ENCODE results near the gene ZRSR2. TPM values are rescaled to one million over a fixed set of nuclear protein-coding genes. Genes with fewer than 3 reads are reported as not detected.

The ZRSR2 gene
- total RNA-seq, 1 experiment from 2014 or later, result 3.0 TPM

- intact Hi-C loops (cut with micrococcal nuclease; ENCODE audit: unreplicated experiment), result no loop called here
- no TSS peak for BruUV-seq (replicated peaks)
- in situ Hi-C loops (cut with HindIII; ENCODE audit: low pct_unique_long_range_greater_than_20kb, low sequenced_read_pairs), result no loop called here
- Histone ChIP-seq H3K27ac (ENCODE audit: low read length) (no peak overlapping the region), H3K9me3 (ENCODE audit: control insufficient read depth, insufficient read depth, low read depth, low read length) (no peaks in the 10 kb centered on the region), H3K4me3 (ENCODE audit: low read depth in 2 of 2, low read length in 2 of 2) (no peak overlapping the region), H3K36me3 (ENCODE audit: control insufficient read depth, insufficient read depth, low read length) (no peaks in the 10 kb centered on the region; the same call in 1 of the 2 replicates), H3K27me3 (ENCODE audit: control insufficient read depth, insufficient read depth, low read length) (no peaks in the 10 kb centered on the region), H3K4me1 (ENCODE audit: control insufficient read depth, insufficient read depth, low read length) (no peaks in the 10 kb centered on the region)
- POLR2A ChIA-PET, result no interaction called here
- ATAC-seq (no peak), DNase-seq (ENCODE audit: low read depth, low spot score) (no peak)
- TF ChIP-seq POLR2AphosphoS5 (IDR thresholded peaks at IDR 0.05; ENCODE audit: low read depth, low read length) (no peak), SIN3A (IDR thresholded peaks at IDR 0.05; ENCODE audit: borderline replicate concordance, insufficient read depth, low read depth, low read length) (no peak), TCF7L2 (IDR thresholded peaks at IDR 0.05; ENCODE audit: low read depth, low read length) (no peak)
- TF ChIP-seq, protein P1, sequence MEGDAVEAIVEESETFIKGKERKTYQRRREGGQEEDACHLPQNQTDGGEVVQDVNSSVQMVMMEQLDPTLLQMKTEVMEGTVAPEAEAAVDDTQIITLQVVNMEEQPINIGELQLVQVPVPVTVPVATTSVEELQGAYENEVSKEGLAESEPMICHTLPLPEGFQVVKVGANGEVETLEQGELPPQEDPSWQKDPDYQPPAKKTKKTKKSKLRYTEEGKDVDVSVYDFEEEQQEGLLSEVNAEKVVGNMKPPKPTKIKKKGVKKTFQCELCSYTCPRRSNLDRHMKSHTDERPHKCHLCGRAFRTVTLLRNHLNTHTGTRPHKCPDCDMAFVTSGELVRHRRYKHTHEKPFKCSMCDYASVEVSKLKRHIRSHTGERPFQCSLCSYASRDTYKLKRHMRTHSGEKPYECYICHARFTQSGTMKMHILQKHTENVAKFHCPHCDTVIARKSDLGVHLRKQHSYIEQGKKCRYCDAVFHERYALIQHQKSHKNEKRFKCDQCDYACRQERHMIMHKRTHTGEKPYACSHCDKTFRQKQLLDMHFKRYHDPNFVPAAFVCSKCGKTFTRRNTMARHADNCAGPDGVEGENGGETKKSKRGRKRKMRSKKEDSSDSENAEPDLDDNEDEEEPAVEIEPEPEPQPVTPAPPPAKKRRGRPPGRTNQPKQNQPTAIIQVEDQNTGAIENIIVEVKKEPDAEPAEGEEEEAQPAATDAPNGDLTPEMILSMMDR (IDR thresholded peaks at IDR 0.05), result no peak
- TF ChIP-seq, protein P2, sequence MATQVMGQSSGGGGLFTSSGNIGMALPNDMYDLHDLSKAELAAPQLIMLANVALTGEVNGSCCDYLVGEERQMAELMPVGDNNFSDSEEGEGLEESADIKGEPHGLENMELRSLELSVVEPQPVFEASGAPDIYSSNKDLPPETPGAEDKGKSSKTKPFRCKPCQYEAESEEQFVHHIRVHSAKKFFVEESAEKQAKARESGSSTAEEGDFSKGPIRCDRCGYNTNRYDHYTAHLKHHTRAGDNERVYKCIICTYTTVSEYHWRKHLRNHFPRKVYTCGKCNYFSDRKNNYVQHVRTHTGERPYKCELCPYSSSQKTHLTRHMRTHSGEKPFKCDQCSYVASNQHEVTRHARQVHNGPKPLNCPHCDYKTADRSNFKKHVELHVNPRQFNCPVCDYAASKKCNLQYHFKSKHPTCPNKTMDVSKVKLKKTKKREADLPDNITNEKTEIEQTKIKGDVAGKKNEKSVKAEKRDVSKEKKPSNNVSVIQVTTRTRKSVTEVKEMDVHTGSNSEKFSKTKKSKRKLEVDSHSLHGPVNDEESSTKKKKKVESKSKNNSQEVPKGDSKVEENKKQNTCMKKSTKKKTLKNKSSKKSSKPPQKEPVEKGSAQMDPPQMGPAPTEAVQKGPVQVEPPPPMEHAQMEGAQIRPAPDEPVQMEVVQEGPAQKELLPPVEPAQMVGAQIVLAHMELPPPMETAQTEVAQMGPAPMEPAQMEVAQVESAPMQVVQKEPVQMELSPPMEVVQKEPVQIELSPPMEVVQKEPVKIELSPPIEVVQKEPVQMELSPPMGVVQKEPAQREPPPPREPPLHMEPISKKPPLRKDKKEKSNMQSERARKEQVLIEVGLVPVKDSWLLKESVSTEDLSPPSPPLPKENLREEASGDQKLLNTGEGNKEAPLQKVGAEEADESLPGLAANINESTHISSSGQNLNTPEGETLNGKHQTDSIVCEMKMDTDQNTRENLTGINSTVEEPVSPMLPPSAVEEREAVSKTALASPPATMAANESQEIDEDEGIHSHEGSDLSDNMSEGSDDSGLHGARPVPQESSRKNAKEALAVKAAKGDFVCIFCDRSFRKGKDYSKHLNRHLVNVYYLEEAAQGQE (IDR thresholded peaks at IDR 0.05; ENCODE audit: insufficient read depth in 1 of 2, low read depth in 2 of 2, low read length in 1 of 2), result no peak
- CTCF ChIA-PET, result no interaction called here
These were observed 26.6 kb downstream of the ZRSR2 start for GRCh38 chrX:15816886-15817285.

GRCh38 chrX:15820106-15821073 lies 30.1 kb downstream of the ZRSR2 start:
- no peak overlapping the region for H3K4me3 ChIP-seq (ENCODE audit: low read depth in 2 of 2, low read length in 2 of 2)
- no TSS peak for BruUV-seq (replicated peaks)
- TF ChIP-seq, protein P1 (IDR thresholded peaks at IDR 0.05), result no peak
- TF ChIP-seq TCF7L2 (IDR thresholded peaks at IDR 0.05; ENCODE audit: low read depth, low read length) (no peak), SIN3A (IDR thresholded peaks at IDR 0.05; ENCODE audit: borderline replicate concordance, insufficient read depth, low read depth, low read length) (no peak), POLR2AphosphoS5 (IDR thresholded peaks at IDR 0.05; ENCODE audit: low read depth, low read length) (no peak)
- TF ChIP-seq, protein P2 (IDR thresholded peaks at IDR 0.05; ENCODE audit: insufficient read depth in 1 of 2, low read depth in 2 of 2, low read length in 1 of 2), result no peak
- DNase-seq (ENCODE audit: low read depth, low spot score), result no peak
- H3K27ac ChIP-seq (ENCODE audit: low read length), result no peak overlapping the region
- no peak for ATAC-seq
- ChIA-PET POLR2A (no interaction called here), CTCF (no interaction called here)
- H3K27me3 ChIP-seq (ENCODE audit: control insufficient read depth, insufficient read depth, low read length), result no peaks in the 10 kb centered on the region
- in situ Hi-C loops (cut with HindIII; ENCODE audit: low pct_unique_long_range_greater_than_20kb, low sequenced_read_pairs) (no loop called here), intact Hi-C loops (cut with micrococcal nuclease; ENCODE audit: unreplicated experiment) (no loop called here)
- no peaks in the 10 kb centered on the region for H3K4me1 ChIP-seq (ENCODE audit: control insufficient read depth, insufficient read depth, low read length)
- no peaks in the 10 kb centered on the region; the same call in 1 of the 2 replicates for H3K36me3 ChIP-seq (ENCODE audit: control insufficient read depth, insufficient read depth, low read length)
- no peaks in the 10 kb centered on the region for H3K9me3 ChIP-seq (ENCODE audit: control insufficient read depth, insufficient read depth, low read depth, low read length)
